ENCODE data around the gene CCDC146.

GRCh38 chr7:77254915-77255314 lies 132.5 kb downstream of the CCDC146 start:
- TF ChIP-seq POLR2AphosphoS5 (IDR thresholded peaks at IDR 0.05; ENCODE audit: low read depth, low read length) (no peak), POLR2A (IDR thresholded peaks at IDR 0.05; ENCODE audit: low read depth, low read length) (no peak)

All from GM12892 (cell line).